Ishikawa (cell line): Measurements from ENCODE around the gene LCE6A.

ENCODE experiments used
- CEBPB ChIP-seq: IDR thresholded peaks from 2 replicates; pipeline ENCODE4 v1.6.1; 2012
- FOXM1 ChIP-seq: IDR thresholded peaks from 2 replicates; pipeline ENCODE4 v1.6.1; 2012; ENCODE audit warnings: low read depth, borderline replicate concordance
- NFIC ChIP-seq: IDR thresholded peaks from 2 replicates; pipeline ENCODE4 v1.6.1; 2012
- TCF12 ChIP-seq: IDR thresholded peaks from 2 replicates; pipeline ENCODE4 v1.6.1; 2012; ENCODE audit warnings: low read depth
- YY1 ChIP-seq: IDR thresholded peaks from 2 replicates; pipeline ENCODE4 v1.6.1; 2012; ENCODE audit warnings: low read depth
- TF ChIP-seq, protein P1 (sequence below): IDR thresholded peaks from 2 replicates; pipeline ENCODE4 v1.6.1; 2012
- TF ChIP-seq, protein P2 (sequence below): IDR thresholded peaks from 2 replicates; pipeline ENCODE4 v1.6.1; 2012; ENCODE audit warnings: low read depth, mild to moderate bottlenecking
- TF ChIP-seq, protein P3 (sequence below): IDR thresholded peaks from 2 replicates; pipeline ENCODE4 v1.6.1; 2012

Gene LCE6A

DNA sequence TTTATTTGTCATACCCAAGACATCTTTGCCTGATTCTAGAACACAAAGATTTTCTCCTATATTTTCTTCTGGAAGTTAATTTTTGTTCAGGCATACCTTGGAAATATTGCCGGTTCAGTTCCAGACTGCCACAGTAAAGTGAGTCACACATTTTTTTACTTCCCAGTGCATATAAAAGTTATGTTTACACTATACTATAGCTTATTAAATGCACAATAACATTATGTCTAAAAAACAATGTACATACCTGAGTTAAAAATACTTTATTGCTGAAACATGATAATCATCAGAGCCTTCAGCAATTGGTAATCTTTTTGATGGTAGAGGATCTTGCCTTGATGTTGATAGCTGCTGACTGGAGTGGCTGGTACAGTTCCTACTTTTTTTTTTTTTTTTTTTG lies 45.5 kb downstream of the LCE6A start:
- TF ChIP-seq, protein P1, sequence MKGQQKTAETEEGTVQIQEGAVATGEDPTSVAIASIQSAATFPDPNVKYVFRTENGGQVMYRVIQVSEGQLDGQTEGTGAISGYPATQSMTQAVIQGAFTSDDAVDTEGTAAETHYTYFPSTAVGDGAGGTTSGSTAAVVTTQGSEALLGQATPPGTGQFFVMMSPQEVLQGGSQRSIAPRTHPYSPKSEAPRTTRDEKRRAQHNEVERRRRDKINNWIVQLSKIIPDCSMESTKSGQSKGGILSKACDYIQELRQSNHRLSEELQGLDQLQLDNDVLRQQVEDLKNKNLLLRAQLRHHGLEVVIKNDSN: no peak
- TF ChIP-seq FOXM1 (no peak), NFIC (no peak), YY1 (no peak), TCF12 (no peak), CEBPB (no peak)
- TF ChIP-seq, protein P2, sequence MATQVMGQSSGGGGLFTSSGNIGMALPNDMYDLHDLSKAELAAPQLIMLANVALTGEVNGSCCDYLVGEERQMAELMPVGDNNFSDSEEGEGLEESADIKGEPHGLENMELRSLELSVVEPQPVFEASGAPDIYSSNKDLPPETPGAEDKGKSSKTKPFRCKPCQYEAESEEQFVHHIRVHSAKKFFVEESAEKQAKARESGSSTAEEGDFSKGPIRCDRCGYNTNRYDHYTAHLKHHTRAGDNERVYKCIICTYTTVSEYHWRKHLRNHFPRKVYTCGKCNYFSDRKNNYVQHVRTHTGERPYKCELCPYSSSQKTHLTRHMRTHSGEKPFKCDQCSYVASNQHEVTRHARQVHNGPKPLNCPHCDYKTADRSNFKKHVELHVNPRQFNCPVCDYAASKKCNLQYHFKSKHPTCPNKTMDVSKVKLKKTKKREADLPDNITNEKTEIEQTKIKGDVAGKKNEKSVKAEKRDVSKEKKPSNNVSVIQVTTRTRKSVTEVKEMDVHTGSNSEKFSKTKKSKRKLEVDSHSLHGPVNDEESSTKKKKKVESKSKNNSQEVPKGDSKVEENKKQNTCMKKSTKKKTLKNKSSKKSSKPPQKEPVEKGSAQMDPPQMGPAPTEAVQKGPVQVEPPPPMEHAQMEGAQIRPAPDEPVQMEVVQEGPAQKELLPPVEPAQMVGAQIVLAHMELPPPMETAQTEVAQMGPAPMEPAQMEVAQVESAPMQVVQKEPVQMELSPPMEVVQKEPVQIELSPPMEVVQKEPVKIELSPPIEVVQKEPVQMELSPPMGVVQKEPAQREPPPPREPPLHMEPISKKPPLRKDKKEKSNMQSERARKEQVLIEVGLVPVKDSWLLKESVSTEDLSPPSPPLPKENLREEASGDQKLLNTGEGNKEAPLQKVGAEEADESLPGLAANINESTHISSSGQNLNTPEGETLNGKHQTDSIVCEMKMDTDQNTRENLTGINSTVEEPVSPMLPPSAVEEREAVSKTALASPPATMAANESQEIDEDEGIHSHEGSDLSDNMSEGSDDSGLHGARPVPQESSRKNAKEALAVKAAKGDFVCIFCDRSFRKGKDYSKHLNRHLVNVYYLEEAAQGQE: no peak
- TF ChIP-seq, protein P3, sequence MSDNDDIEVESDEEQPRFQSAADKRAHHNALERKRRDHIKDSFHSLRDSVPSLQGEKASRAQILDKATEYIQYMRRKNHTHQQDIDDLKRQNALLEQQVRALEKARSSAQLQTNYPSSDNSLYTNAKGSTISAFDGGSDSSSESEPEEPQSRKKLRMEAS: no peak
